Spinal cord (tissue), 10 donors: ENCODE results near the gene CEP44. TPM values are rescaled to one million over a fixed set of nuclear protein-coding genes. Genes with fewer than 3 reads are reported as not detected.
"Not testable (repeated sequence)": the region's sequence is repeated elsewhere in the genome, so short reads cannot be mapped to it uniquely, and the experiment has no call there.

ENCODE experiments used
- DNase-seq, 6 donors: peaks; one replicate each; pipeline versions ENCODE4 v3.0.0 to v3.0.0-alpha.2; 2013 to 2015; ENCODE audit warnings: low spot score in 6 of 6, low read depth in 4 of 6
- H3K27ac ChIP-seq: one replicate; pipeline ENCODE4 v1.5.1; 2013; ENCODE audit warnings: low read depth, low read length, control low read depth
- H3K27me3 ChIP-seq: one replicate; pipeline ENCODE4 v1.6.1; 2013; ENCODE audit warnings: low read length; ENCODE audit not compliant: control insufficient read depth, insufficient read depth
- H3K36me3 ChIP-seq: one replicate; pipeline ENCODE4 v1.6.1; 2013; ENCODE audit warnings: low read length; ENCODE audit not compliant: control insufficient read depth, insufficient read depth
- H3K4me1 ChIP-seq: one replicate; pipeline ENCODE4 v1.6.1; 2013; ENCODE audit warnings: low read length; ENCODE audit not compliant: control insufficient read depth, insufficient read depth
- H3K4me3 ChIP-seq: one replicate; pipeline ENCODE4 v1.5.1; 2013; ENCODE audit warnings: low read depth, low read length, control low read depth
- H3K9me3 ChIP-seq: one replicate; pipeline ENCODE4 v1.6.1; 2013; ENCODE audit warnings: low read length; ENCODE audit not compliant: control insufficient read depth, insufficient read depth
- WGBS: methylation state at CpG from one replicate; pipeline ENCODE4 v1.1.5; 2013; ENCODE audit warnings: missing lambda C conversion rate; ENCODE audit not compliant: insufficient coverage; 5-methylcytosine and 5-hydroxymethylcytosine counted together
- polyA plus RNA-seq, 2 donors: library from polyadenylated mRNA; unstranded; fragments of 120-200 nt; gene quantifications; one replicate each; pipeline ENCODE4 v1.2.1, GENCODE V29; 2013; ENCODE audit not compliant: insufficient read length in 2 of 2
- total RNA-seq, 2 donors: library from RNA; depleted of rRNA in 1 of 2; stranded (reverse); fragments of 120-200 nt in 1 of 2; fragments of >200 nt in 1 of 2; gene quantifications; one replicate each; pipeline versions ENCODE4 v1.2.3 to v1.2.4, GENCODE V29; 2013 to 2014
- donor health status: healthy.

The CEP44 gene
- total and polyA plus RNA-seq, 4 donors, result 12.6 to 32.9 (median 16.8) TPM

- Histone ChIP-seq H3K4me1 (no peaks in the 10 kb centered on the region), H3K4me3 (no peak overlapping the region), H3K9me3 (peaks cover 15% of the 10 kb centered on the region), H3K27me3 (no peaks in the 10 kb centered on the region), H3K36me3 (no peaks in the 10 kb centered on the region), H3K27ac (no peak overlapping the region)
- WGBS, result no CpG with 5 or more reads among the region's 2 CpGs
- DNase-seq, result no peak
Measured at GRCh38 chr4:174292473-174292872, 8.8 kb downstream of the CEP44 start.

DNA sequence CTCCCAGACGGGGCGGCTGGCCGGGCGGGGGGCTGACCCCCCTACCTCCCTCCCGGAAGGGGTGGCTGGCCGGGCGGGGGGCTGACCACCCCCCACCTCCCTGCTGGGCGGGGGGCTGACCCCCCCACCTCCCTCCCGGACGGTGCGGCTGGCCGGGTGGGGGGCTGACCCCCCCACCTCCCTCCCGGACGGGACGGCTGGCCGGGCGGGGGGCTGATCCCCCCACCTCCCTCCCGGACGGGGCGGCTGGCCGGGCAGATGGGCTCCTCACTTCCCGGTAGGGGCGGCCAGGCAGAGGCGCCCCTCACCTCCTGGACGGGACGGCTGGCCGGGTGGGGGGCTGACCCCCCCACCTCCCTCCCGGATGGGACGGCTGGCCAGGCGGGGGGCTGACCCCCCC lies 10.9 kb downstream of the CEP44 start:
- H3K4me3 ChIP-seq, H3K27ac ChIP-seq, H3K4me1 ChIP-seq, H3K27me3 ChIP-seq, H3K36me3 ChIP-seq, DNase-seq: not testable (repeated sequence)
- peaks cover 15% of the 10 kb centered on the region for H3K9me3 ChIP-seq
- WGBS, result no CpG with 5 or more reads among the region's 30 CpGs

GRCh38 chr4:174295142-174295541 lies 11.4 kb downstream of the CEP44 start:
- not testable (repeated sequence) for H3K27ac ChIP-seq, H3K4me3 ChIP-seq, H3K4me1 ChIP-seq, H3K27me3 ChIP-seq, DNase-seq, H3K36me3 ChIP-seq
- H3K9me3 ChIP-seq, result peaks cover 15% of the 10 kb centered on the region
- 97% methylated on average over 6 of the region's 27 CpGs for WGBS

DNA sequence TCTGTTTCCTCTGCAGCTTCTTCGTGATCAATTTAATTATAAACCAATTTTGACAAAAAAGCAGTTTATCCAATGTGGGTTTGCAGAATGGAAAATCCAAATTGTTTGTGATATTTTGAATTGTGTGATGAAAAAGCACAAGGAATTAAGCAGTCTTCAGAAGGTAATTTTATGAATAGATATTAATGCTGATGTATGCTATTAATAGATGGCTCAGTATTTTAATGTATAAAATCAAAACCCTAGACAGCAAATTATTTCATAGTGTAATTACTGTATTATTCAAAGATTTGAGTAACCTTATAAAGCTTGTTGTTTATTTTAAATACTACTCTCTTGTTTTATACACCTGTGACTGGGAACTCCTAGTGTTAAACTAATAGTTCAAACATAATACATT lies 20.0 kb downstream of the CEP44 start:
- no peaks in the 10 kb centered on the region for H3K4me1 ChIP-seq
- no CpG with 5 or more reads among the region's 1 CpG for WGBS
- H3K4me3 ChIP-seq, result no peak overlapping the region
- no peak for DNase-seq
- no peaks in the 10 kb centered on the region for H3K9me3 ChIP-seq
- no peaks in the 10 kb centered on the region for H3K36me3 ChIP-seq
- no peak overlapping the region for H3K27ac ChIP-seq
- no peaks in the 10 kb centered on the region for H3K27me3 ChIP-seq

DNA sequence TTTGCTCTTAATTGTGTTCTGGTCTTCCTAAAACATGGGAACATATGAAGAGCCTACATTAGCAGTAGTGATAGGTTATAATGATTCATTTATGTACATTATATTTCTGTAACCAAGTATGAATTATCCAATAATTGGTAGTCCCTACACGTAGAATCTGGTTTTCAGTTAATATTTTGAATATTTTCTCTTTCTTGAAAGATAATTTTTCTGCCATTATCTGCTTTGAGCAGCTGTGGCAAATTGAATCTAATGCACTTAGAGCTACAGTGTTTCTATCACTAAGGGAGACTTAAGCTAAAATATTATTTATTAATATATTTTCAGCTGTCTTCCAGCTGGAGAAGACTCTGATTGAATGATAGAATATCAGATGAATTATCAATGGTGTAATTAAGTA lies 21.0 kb downstream of the CEP44 start:
- no peaks in the 10 kb centered on the region for H3K36me3 ChIP-seq
- H3K9me3 ChIP-seq, result no peaks in the 10 kb centered on the region
- no peak overlapping the region for H3K27ac ChIP-seq
- no peak overlapping the region for H3K4me3 ChIP-seq
- H3K4me1 ChIP-seq, result no peaks in the 10 kb centered on the region
- DNase-seq, result no peak
- no CpG with 5 or more reads among the region's 1 CpG for WGBS
- H3K27me3 ChIP-seq, result no peaks in the 10 kb centered on the region

DNA sequence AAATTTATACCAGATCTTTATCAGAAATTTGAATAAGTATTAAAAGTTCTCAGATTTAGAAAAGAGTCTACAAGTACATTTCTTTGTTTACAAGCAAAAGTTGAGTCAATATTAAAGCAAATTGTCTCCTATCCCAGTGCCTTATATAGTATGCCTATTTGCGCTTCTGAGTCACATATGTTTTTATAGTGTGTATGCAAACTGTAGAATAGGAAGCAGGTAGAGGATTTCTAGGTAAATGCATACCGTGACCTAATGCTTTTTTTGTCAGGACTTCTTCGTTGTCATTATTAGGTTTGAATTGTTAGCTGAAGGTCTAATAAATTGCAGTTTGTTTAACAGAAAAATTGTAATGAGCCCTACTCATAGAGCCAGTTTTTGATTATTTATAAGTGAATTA lies 22.2 kb downstream of the CEP44 start:
- no peak overlapping the region for H3K4me3 ChIP-seq
- H3K27me3 ChIP-seq, result no peaks in the 10 kb centered on the region
- no peak overlapping the region for H3K27ac ChIP-seq
- H3K4me1 ChIP-seq, result no peaks in the 10 kb centered on the region
- H3K9me3 ChIP-seq, result no peaks in the 10 kb centered on the region
- H3K36me3 ChIP-seq, result no peaks in the 10 kb centered on the region
- DNase-seq, result no peak
- 78% methylated on average over 3 of the region's 3 CpGs for WGBS

GRCh38 chr4:174307694-174308093 lies 24.0 kb downstream of the CEP44 start:
- WGBS, result no CpG with 5 or more reads among the region's 4 CpGs
- Histone ChIP-seq H3K4me1 (no peaks in the 10 kb centered on the region), H3K27me3 (no peaks in the 10 kb centered on the region), H3K4me3 (no peak overlapping the region), H3K27ac (no peak overlapping the region), H3K36me3 (no peaks in the 10 kb centered on the region), H3K9me3 (no peaks in the 10 kb centered on the region)
- no peak for DNase-seq

- no peaks in the 10 kb centered on the region for H3K27me3 ChIP-seq
- H3K4me3 ChIP-seq, result no peak overlapping the region
- no peaks in the 10 kb centered on the region for H3K9me3 ChIP-seq
- WGBS, result 100% methylated on average over 2 of the region's 3 CpGs
- H3K36me3 ChIP-seq, result no peaks in the 10 kb centered on the region
- H3K27ac ChIP-seq, result no peak overlapping the region
- no peak for DNase-seq
- no peaks in the 10 kb centered on the region for H3K4me1 ChIP-seq
Measured at GRCh38 chr4:174312993-174313392, 29.3 kb downstream of the CEP44 start.

DNA sequence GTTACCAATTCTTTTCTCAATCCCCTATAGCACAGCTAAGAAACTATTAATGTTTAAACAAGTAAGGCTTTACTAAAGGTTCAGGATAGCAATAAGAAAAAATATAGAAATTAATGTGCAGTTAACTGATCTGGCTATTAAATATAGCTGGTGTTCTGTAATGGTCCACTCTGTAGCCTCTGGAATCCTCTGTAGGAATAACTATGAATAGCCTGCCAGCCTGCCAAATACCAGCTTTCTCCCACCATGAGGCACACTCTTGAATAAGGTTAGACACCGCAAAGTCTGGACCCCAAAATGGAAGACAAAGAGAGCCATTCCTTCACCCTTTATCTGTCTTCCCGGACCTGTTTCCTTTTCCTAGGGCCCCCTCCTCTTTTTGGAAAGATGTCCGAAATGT lies 30.6 kb downstream of the CEP44 start:
- H3K4me1 ChIP-seq, result no peaks in the 10 kb centered on the region
- no peaks in the 10 kb centered on the region for H3K36me3 ChIP-seq
- 67% methylated on average over 1 of the region's 3 CpGs for WGBS
- no peak overlapping the region for H3K27ac ChIP-seq
- DNase-seq, result no peak
- no peaks in the 10 kb centered on the region for H3K9me3 ChIP-seq
- no peaks in the 10 kb centered on the region for H3K27me3 ChIP-seq
- no peak overlapping the region for H3K4me3 ChIP-seq

DNA sequence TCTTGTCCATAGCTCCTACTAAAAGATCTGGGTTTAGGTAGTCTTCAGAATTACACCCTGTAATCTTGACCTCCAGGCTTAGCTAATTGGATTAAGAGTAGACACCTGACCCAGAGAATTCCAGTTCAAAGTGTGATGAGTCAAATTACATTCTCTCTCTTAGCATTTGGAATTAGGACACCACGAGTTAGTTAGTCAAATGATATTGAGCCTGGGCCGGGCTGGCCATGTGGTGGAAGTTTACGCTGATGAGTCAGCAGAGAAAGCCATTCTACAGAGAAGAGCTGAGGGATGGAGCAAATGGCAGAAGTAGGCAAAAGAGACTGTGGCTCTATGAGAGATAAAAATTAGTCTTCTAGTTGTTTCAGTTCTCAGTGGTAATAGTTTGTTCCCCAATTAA lies 31.1 kb downstream of the CEP44 start:
- H3K27ac ChIP-seq, result no peak overlapping the region
- H3K4me3 ChIP-seq, result no peak overlapping the region
- DNase-seq, result no peak
- H3K27me3 ChIP-seq, result no peaks in the 10 kb centered on the region
- no peaks in the 10 kb centered on the region for H3K9me3 ChIP-seq
- WGBS, result 96% methylated on average over 3 of the region's 3 CpGs
- H3K36me3 ChIP-seq, result no peaks in the 10 kb centered on the region
- no peaks in the 10 kb centered on the region for H3K4me1 ChIP-seq
